Ovary (tissue), 9 donors: ENCODE measurements around the gene PADI1. TPM values are rescaled to one million over a fixed set of nuclear protein-coding genes. Genes with fewer than 3 reads are reported as not detected.

ENCODE experiments used
- DNase-seq, 5 donors: peaks; one replicate each; pipeline ENCODE4 v3.0.0-alpha.2; 2019 to 2020
- H3K27ac ChIP-seq, 2 donors: fragments of 200-600 bp; one replicate each; pipeline versions ENCODE4 v1.5.1 to v1.8.0; 2019 to 2022
- H3K27me3 ChIP-seq: fragments of 200-600 bp; one replicate; pipeline ENCODE4 v1.8.0; 2022
- H3K36me3 ChIP-seq: fragments of 200-600 bp; sonication (generic); one replicate; pipeline ENCODE4 v1.5.1; 2019
- H3K4me1 ChIP-seq: one replicate; pipeline ENCODE4 v1.8.1; 2013; ENCODE audit warnings: mild to moderate bottlenecking, moderate library complexity; ENCODE audit not compliant: insufficient read depth
- H3K4me3 ChIP-seq: fragments of 200-600 bp; sonication (generic); one replicate; pipeline ENCODE4 v1.5.1; 2017
- H3K9me3 ChIP-seq, 2 donors: fragments of 200-600 bp in 1 of 2; sonication (generic) in 1 of 2; one replicate each; pipeline versions ENCODE4 v1.5.1 to v1.8.1; 2013 to 2019; ENCODE audit warnings: mild to moderate bottlenecking in 1 of 2, moderate library complexity in 1 of 2
- CTCF ChIP-seq, 3 donors: fragments of 450-650 bp in 2 of 3; fragments of 200-600 bp in 1 of 3; IDR thresholded peaks; one replicate each; pipeline versions ENCODE4 v1.5.1 to v1.8.0; 2016 to 2022; ENCODE audit warnings: antibody characterized with exemption in 3 of 3, mild to moderate bottlenecking in 1 of 3
- EP300 ChIP-seq: sonication (generic); formaldehyde crosslinking; IDR thresholded peaks from one replicate; pipeline ENCODE4 v1.6.1; 2017; ENCODE audit warnings: antibody characterized with exemption
- POLR2A ChIP-seq: fragments of 450-650 bp; IDR thresholded peaks from one replicate; pipeline ENCODE4 v1.6.1; 2017; ENCODE audit warnings: antibody characterized with exemption, mild to moderate bottlenecking, moderate library complexity
- WGBS, 3 donors: extraction: QIAGEN DNeasy Blood & Tissue Kit in 1 of 3; methylation state at CpG; one replicate each; pipeline versions ENCODE4 v1.1.5 to v1.1.7; 2013 to 2017; 5-methylcytosine and 5-hydroxymethylcytosine counted together
- intact Hi-C, 4 donors: fragments of 100-400 bp; cut with DNase I; formaldehyde crosslinking; loops; one replicate each; pipeline versions ENCODE4 v1.11.0 to v1.15.1; 2022 to 2023
- polyA plus RNA-seq, 2 donors: library from polyadenylated mRNA; stranded (reverse); fragments of 200-250 nt in 1 of 2; fragments of 350-450 nt in 1 of 2; fragmentation: Illumina TruSeq in 1 of 2; extraction: RNeasy Lipid Tissue Mini Kit (QIAGEN cat#74804) in 1 of 2; gene quantifications; one replicate each; pipeline ENCODE4 v1.2.3, GENCODE V29; 2013 to 2014
- total RNA-seq, 7 donors: library from RNA; depleted of rRNA in 2 of 7; stranded (reverse); fragments of >200 nt in 2 of 7; fragmentation: NEBNext Ultra II Directional in 3 of 7; extraction: Animal tissue kit (Norgen Biotek cat#: 25700) in 3 of 7; gene quantifications; one replicate each; pipeline versions ENCODE4 v1.1.0 to v1.2.4, GENCODE V29; 2016 to 2023
- donor health status: DM: no; HTN: no; CAD: no; lungs with moderate emphysema.
- donor health status: DM: no; HTN: no; CAD: no.
- donor health status: Bipolar disorder and iron deficiency.
- donor health status: DM: yes; HTN: yes; CAD: no.
- donor health status: DM: no; HTN: no; CAD: no.
- donor health status: DM: yes; HTN: yes; CAD: no.

Gene PADI1
- total and polyA plus RNA-seq, 9 donors: 0.07 TPM; not detected in 8

- WGBS, 3 donors: 65 to 81% (median 76%) methylated on average over 5 of the region's 5 CpGs
- TF ChIP-seq EP300 (no peak), POLR2A (no peak), CTCF (IDR thresholded peaks at IDR 0.05) (no peak)
Observed at GRCh38 chr1:17255336-17255735, 50.4 kb downstream of the PADI1 start.

GRCh38 chr1:17258116-17258757 is 53.3 kb downstream of the PADI1 start:
- no peaks in the 10 kb centered on the region for H3K36me3 ChIP-seq
- intact Hi-C loops: no loop called here
- no peaks in the 10 kb centered on the region for H3K4me1 ChIP-seq
- no peak for DNase-seq
- 66 to 77% (median 71%) methylated on average over 9 of the region's 9 CpGs for WGBS, 3 donors
- H3K9me3 ChIP-seq: no peaks in the 10 kb centered on the region
- no peaks in the 10 kb centered on the region for H3K27me3 ChIP-seq
- no peak overlapping the region for H3K27ac ChIP-seq
- no peak for TF ChIP-seq EP300
- TF ChIP-seq CTCF (IDR thresholded peaks at IDR 0.05): no peak
- TF ChIP-seq POLR2A: no peak
- no peak overlapping the region for H3K4me3 ChIP-seq

More at GRCh38 chr1:17255336-17255735, 50.4 kb downstream of the PADI1 start:
- H3K4me1 ChIP-seq: no peaks in the 10 kb centered on the region
- no peaks in the 10 kb centered on the region for H3K27me3 ChIP-seq
- H3K4me3 ChIP-seq: no peak overlapping the region
- H3K27ac ChIP-seq: no peak overlapping the region
- no peaks in the 10 kb centered on the region for H3K9me3 ChIP-seq
- DNase-seq: no peak
- H3K36me3 ChIP-seq: no peaks in the 10 kb centered on the region
- intact Hi-C loops: no loop called here

GRCh38 chr1:17258758-17259130 is 53.8 kb downstream of the PADI1 start:
- no peak overlapping the region for H3K27ac ChIP-seq
- no peaks in the 10 kb centered on the region for H3K9me3 ChIP-seq
- no peak overlapping the region for H3K4me3 ChIP-seq
- H3K27me3 ChIP-seq: no peaks in the 10 kb centered on the region
- no peaks in the 10 kb centered on the region for H3K4me1 ChIP-seq
- DNase-seq: no peak
- TF ChIP-seq CTCF (IDR thresholded peaks at IDR 0.05) (no peak), POLR2A (no peak), EP300 (no peak)
- no peaks in the 10 kb centered on the region for H3K36me3 ChIP-seq
- WGBS, 3 donors: 88 to 92% (median 90%) methylated on average over 6 of the region's 6 CpGs
- intact Hi-C loops: no loop called here

GRCh38 chr1:17259233-17259873 is 54.4 kb downstream of the PADI1 start:
- Histone ChIP-seq H3K4me3 (no peak overlapping the region), H3K27ac (no peak overlapping the region), H3K4me1 (no peaks in the 10 kb centered on the region), H3K9me3 (no peaks in the 10 kb centered on the region), H3K27me3 (no peaks in the 10 kb centered on the region), H3K36me3 (no peaks in the 10 kb centered on the region)
- DNase-seq: no peak
- intact Hi-C loops: no loop called here
- WGBS, 3 donors: 76 to 81% (median 77%) methylated on average over 24 of the region's 24 CpGs
- TF ChIP-seq POLR2A (no peak), CTCF (IDR thresholded peaks at IDR 0.05) (no peak), EP300 (no peak)
